ENCODE data around the gene ADORA1. TPM values are rescaled to one million over a fixed set of nuclear protein-coding genes. Genes with fewer than 3 reads are reported as not detected.

ADORA1 gene
- total and polyA plus RNA-seq, 10 of the 15 experiments (the other 5 are each of a cell fraction or from before 2014, with no cell fraction given): not detected

- TF ChIP-seq MTA3 (IDR thresholded peaks at IDR 0.05; ENCODE audit: borderline replicate concordance, low read length): no peak
These were observed 88.0 kb downstream of the ADORA1 start (continued) for GRCh38 chr1:203215573-203215972.

- no peak overlapping the region for H3K4me2 ChIP-seq (ENCODE audit: control insufficient read depth, insufficient read depth)
- no peaks in the 10 kb centered on the region for H3K79me2 ChIP-seq (ENCODE audit: control insufficient read depth, insufficient read depth, low read length)
- no peak overlapping the region for H3K27ac ChIP-seq (ENCODE audit: control insufficient read depth, insufficient read depth)
- ChIA-PET RAD21 (ENCODE audit: unreplicated experiment) (interaction anchor here (0.6 to 4.0 kb wide), 21 partner anchors 8 to 209 kb away, joined by 3 to 61 read pairs (median 4); partner anchors contain the start of gene MYBPH), POLR2A (interaction anchor here (1.3 kb wide), 1 partner anchor 50 kb away, joined by 4 read pairs; no protein-coding TSS in a partner anchor), SMC1A (ENCODE audit: uncharacterized antibody, unreplicated experiment) (interaction anchor here (0.6 to 4.0 kb wide), 24 partner anchors 8 to 243 kb away, joined by 3 to 41 read pairs (median 3); partner anchors contain the start of gene TMEM183A), CTCF (interaction anchor here (0.7 to 8.5 kb wide), 49 partner anchors 8 to 497 kb away, joined by 3 to 114 read pairs (median 4); partner anchors contain the start of genes ADORA1, MYBPH and TMEM183A)
- no peaks in the 10 kb centered on the region for H3K4me1 ChIP-seq (ENCODE audit: control insufficient read depth, insufficient read depth, low read length)
- no peak overlapping the region for H3K4me3 ChIP-seq
- intact Hi-C loops (cut with micrococcal nuclease; ENCODE audit: unreplicated experiment) (loop anchor here (1.0 to 2.0 kb wide), 4 partner anchors 44 to 177 kb away; no protein-coding TSS in a partner anchor), in situ Hi-C loops (cut with MboI) (loop anchor here (5.0 kb wide), 1 partner anchor 179 kb away; no protein-coding TSS in a partner anchor)
- H4K20me1 ChIP-seq (ENCODE audit: control insufficient read depth, insufficient read depth): no peaks in the 10 kb centered on the region
- BruUV-seq (replicated peaks): no TSS peak
- H3K9me3 ChIP-seq (replicated peaks; ENCODE audit: control insufficient read depth, insufficient read depth, low read length): no peaks in the 10 kb centered on the region
- peak; percentile 17 for DNase-seq (ENCODE audit: low read depth, low spot score)
- FAIRE-seq: peak; percentile 95
- peaks cover 0 to 5% of the 10 kb centered on the region in 2 experiments; a peak in 1 of 4 replicates for H3K27me3 ChIP-seq (replicated peaks in 1 of 2; ENCODE audit: control insufficient read depth in 2 of 2, insufficient read depth in 2 of 2, low read length in 1 of 2)
- peak; percentile 92 for ATAC-seq
- H3K9ac ChIP-seq (ENCODE audit: control insufficient read depth, insufficient read depth, low read length): no peak overlapping the region
- 31% methylated on average over 19 of the region's 19 CpGs for WGBS (ENCODE audit: insufficient coverage, insufficient replicate concordance, low lambda C conversion rate, missing lambda C conversion rate)
- TF ChIP-seq MYB (IDR thresholded peaks at IDR 0.05; ENCODE audit: borderline replicate concordance, low read depth, low read length) (no peak), SMC3 (IDR thresholded peaks at IDR 0.05; ENCODE audit: borderline replicate concordance, low read length) (peak; percentile 86), BHLHE40 (IDR thresholded peaks at IDR 0.05; ENCODE audit: borderline replicate concordance in 1 of 2, low read depth in 2 of 2, low read length in 1 of 2) (peak; percentile 24 to 43; a peak in 1 of 4 replicates), YY1 (IDR thresholded peaks at IDR 0.05; ENCODE audit: low read depth, low read length) (0 out of 2 replicates have a peak, but pooled peaks have one; percentile 23), RAD21 (IDR thresholded peaks at IDR 0.05; ENCODE audit: insufficient read depth, low read depth, low read length) (peak; percentile 78), MAX (IDR thresholded peaks at IDR 0.05; ENCODE audit: low read depth, low read length) (peak; percentile 75; the same call in 1 of the 2 replicates), ZBTB33 (IDR thresholded peaks at IDR 0.05) (no peak), NFXL1 (IDR thresholded peaks at IDR 0.05; ENCODE audit: borderline replicate concordance) (no peak), CTCF (IDR thresholded peaks at IDR 0.05 in 2 of 3, conservative IDR thresholded peaks at IDR 0.05 in 1 of 3; ENCODE audit: control insufficient read depth in 2 of 3, extremely low read depth in 1 of 3, insufficient read depth in 1 of 3, low read depth in 3 of 3, low read length in 3 of 3) (peak; percentile 63 to 90 (median 64); a peak in 5 of 6 replicates)
- no peaks in the 10 kb centered on the region for H3K36me3 ChIP-seq (ENCODE audit: control insufficient read depth in 2 of 2, insufficient read depth in 2 of 2, low read length in 1 of 2)
- no peak overlapping the region for H2AFZ ChIP-seq (ENCODE audit: control insufficient read depth, low read depth, low read length)
These were observed 89.0 kb downstream of the ADORA1 start for GRCh38 chr1:203216274-203217138.

All from GM12878 (cell line).